ENCODE data around the gene ARL6IP1.
"Not testable (repeated sequence)": the region's sequence is repeated elsewhere in the genome, so short reads cannot be mapped to it uniquely, and the experiment has no call there.

The ARL6IP1 gene

GRCh38 chr16:18783430-18784341 lies 17.7 kb downstream of the ARL6IP1 start:
- Histone ChIP-seq H3K79me2 (ENCODE audit: control insufficient read depth, insufficient read depth, low read length, unreplicated experiment) (peaks cover 60% of the 10 kb centered on the region), H2AFZ (ENCODE audit: low read length, unreplicated experiment) (no peak overlapping the region), H3K4me3 (ENCODE audit: low read depth, low read length) (no peak overlapping the region), H3K36me3 (ENCODE audit: insufficient read depth, low read length) (peaks cover 51% of the 10 kb centered on the region), H3K27me3 (ENCODE audit: insufficient read depth, low read length) (no peaks in the 10 kb centered on the region), H3K4me1 (ENCODE audit: control insufficient read depth, insufficient read depth, low read length, unreplicated experiment) (peaks cover 40% of the 10 kb centered on the region), H3K27ac (ENCODE audit: low read depth, low read length) (no peak overlapping the region)

GRCh38 chr16:18782697-18783429 lies 18.5 kb downstream of the ARL6IP1 start:
- Histone ChIP-seq H3K27ac (ENCODE audit: low read depth, low read length) (no peak overlapping the region), H3K36me3 (ENCODE audit: insufficient read depth, low read length) (peaks cover 43% of the 10 kb centered on the region), H3K4me1 (ENCODE audit: control insufficient read depth, insufficient read depth, low read length, unreplicated experiment) (peaks cover 33% of the 10 kb centered on the region), H3K79me2 (ENCODE audit: control insufficient read depth, insufficient read depth, low read length, unreplicated experiment) (peaks cover 51% of the 10 kb centered on the region), H3K27me3 (ENCODE audit: insufficient read depth, low read length) (no peaks in the 10 kb centered on the region), H2AFZ (ENCODE audit: low read length, unreplicated experiment) (no peak overlapping the region), H3K4me3 (ENCODE audit: low read depth, low read length) (no peak overlapping the region)

GRCh38 chr16:18781232-18781631 lies 20.1 kb downstream of the ARL6IP1 start:
- not testable (repeated sequence) for H3K27ac ChIP-seq (ENCODE audit: low read depth, low read length); H2AFZ ChIP-seq (ENCODE audit: low read length, unreplicated experiment); H3K27me3 ChIP-seq (ENCODE audit: insufficient read depth, low read length); H3K4me3 ChIP-seq (ENCODE audit: low read depth, low read length)
- peaks cover 31% of the 10 kb centered on the region for H3K36me3 ChIP-seq (ENCODE audit: insufficient read depth, low read length)
- H3K4me1 ChIP-seq (ENCODE audit: control insufficient read depth, insufficient read depth, low read length, unreplicated experiment): peaks cover 18% of the 10 kb centered on the region
- peaks cover 35% of the 10 kb centered on the region for H3K79me2 ChIP-seq (ENCODE audit: control insufficient read depth, insufficient read depth, low read length, unreplicated experiment)

GRCh38 chr16:18780460-18781026 lies 20.8 kb downstream of the ARL6IP1 start:
- H2AFZ ChIP-seq (ENCODE audit: low read length, unreplicated experiment); H3K27me3 ChIP-seq (ENCODE audit: insufficient read depth, low read length); H3K4me3 ChIP-seq (ENCODE audit: low read depth, low read length); H3K27ac ChIP-seq (ENCODE audit: low read depth, low read length): not testable (repeated sequence)
- peaks cover 24% of the 10 kb centered on the region for H3K36me3 ChIP-seq (ENCODE audit: insufficient read depth, low read length)
- H3K79me2 ChIP-seq (ENCODE audit: control insufficient read depth, insufficient read depth, low read length, unreplicated experiment): peaks cover 28% of the 10 kb centered on the region
- peaks cover 11% of the 10 kb centered on the region for H3K4me1 ChIP-seq (ENCODE audit: control insufficient read depth, insufficient read depth, low read length, unreplicated experiment)

- not testable (repeated sequence) for H3K79me2 ChIP-seq (ENCODE audit: control insufficient read depth, insufficient read depth, low read length, unreplicated experiment); H3K27me3 ChIP-seq (ENCODE audit: insufficient read depth, low read length); H3K27ac ChIP-seq (ENCODE audit: low read depth, low read length); H3K36me3 ChIP-seq (ENCODE audit: insufficient read depth, low read length); H3K4me1 ChIP-seq (ENCODE audit: control insufficient read depth, insufficient read depth, low read length, unreplicated experiment); H2AFZ ChIP-seq (ENCODE audit: low read length, unreplicated experiment); H3K4me3 ChIP-seq (ENCODE audit: low read depth, low read length)
These were observed 23.7 kb downstream of the ARL6IP1 start for GRCh38 chr16:18777664-18778063.

- H3K4me1 ChIP-seq (ENCODE audit: control insufficient read depth, insufficient read depth, low read length, unreplicated experiment); H3K79me2 ChIP-seq (ENCODE audit: control insufficient read depth, insufficient read depth, low read length, unreplicated experiment); H3K27ac ChIP-seq (ENCODE audit: low read depth, low read length); H2AFZ ChIP-seq (ENCODE audit: low read length, unreplicated experiment); H3K27me3 ChIP-seq (ENCODE audit: insufficient read depth, low read length); H3K4me3 ChIP-seq (ENCODE audit: low read depth, low read length); H3K36me3 ChIP-seq (ENCODE audit: insufficient read depth, low read length): not testable (repeated sequence)
These were observed 25.0 kb downstream of the ARL6IP1 start for GRCh38 chr16:18776334-18776733.

- not testable (repeated sequence) for H3K4me1 ChIP-seq (ENCODE audit: control insufficient read depth, insufficient read depth, low read length, unreplicated experiment); H3K36me3 ChIP-seq (ENCODE audit: insufficient read depth, low read length); H2AFZ ChIP-seq (ENCODE audit: low read length, unreplicated experiment); H3K27me3 ChIP-seq (ENCODE audit: insufficient read depth, low read length); H3K4me3 ChIP-seq (ENCODE audit: low read depth, low read length); H3K27ac ChIP-seq (ENCODE audit: low read depth, low read length); H3K79me2 ChIP-seq (ENCODE audit: control insufficient read depth, insufficient read depth, low read length, unreplicated experiment)
These were observed 26.7 kb downstream of the ARL6IP1 start for GRCh38 chr16:18774651-18775050.

- H3K27ac ChIP-seq (ENCODE audit: low read depth, low read length); H3K4me1 ChIP-seq (ENCODE audit: control insufficient read depth, insufficient read depth, low read length, unreplicated experiment); H3K79me2 ChIP-seq (ENCODE audit: control insufficient read depth, insufficient read depth, low read length, unreplicated experiment); H2AFZ ChIP-seq (ENCODE audit: low read length, unreplicated experiment); H3K27me3 ChIP-seq (ENCODE audit: insufficient read depth, low read length); H3K4me3 ChIP-seq (ENCODE audit: low read depth, low read length); H3K36me3 ChIP-seq (ENCODE audit: insufficient read depth, low read length): not testable (repeated sequence)
These were observed 29.2 kb downstream of the ARL6IP1 start for GRCh38 chr16:18772171-18772570.

GRCh38 chr16:18770336-18770962 lies 30.9 kb downstream of the ARL6IP1 start:
- H3K4me3 ChIP-seq (ENCODE audit: low read depth, low read length); H3K27ac ChIP-seq (ENCODE audit: low read depth, low read length); H3K27me3 ChIP-seq (ENCODE audit: insufficient read depth, low read length); H2AFZ ChIP-seq (ENCODE audit: low read length, unreplicated experiment); H3K79me2 ChIP-seq (ENCODE audit: control insufficient read depth, insufficient read depth, low read length, unreplicated experiment); H3K36me3 ChIP-seq (ENCODE audit: insufficient read depth, low read length); H3K4me1 ChIP-seq (ENCODE audit: control insufficient read depth, insufficient read depth, low read length, unreplicated experiment): not testable (repeated sequence)

GRCh38 chr16:18767217-18767616 lies 34.1 kb downstream of the ARL6IP1 start:
- H3K36me3 ChIP-seq (ENCODE audit: insufficient read depth, low read length); H3K4me3 ChIP-seq (ENCODE audit: low read depth, low read length); H3K27ac ChIP-seq (ENCODE audit: low read depth, low read length); H3K27me3 ChIP-seq (ENCODE audit: insufficient read depth, low read length); H3K4me1 ChIP-seq (ENCODE audit: control insufficient read depth, insufficient read depth, low read length, unreplicated experiment); H3K79me2 ChIP-seq (ENCODE audit: control insufficient read depth, insufficient read depth, low read length, unreplicated experiment); H2AFZ ChIP-seq (ENCODE audit: low read length, unreplicated experiment): not testable (repeated sequence)
